H7 (cell line): ENCODE measurements around the gene NANS. TPM values are rescaled to one million over a fixed set of nuclear protein-coding genes. Genes with fewer than 3 reads are reported as not detected.
A peak's percentile ranks its signal among the peaks of the same experiment; 100 is the strongest.

Source experiments
- DNase-seq: peaks from one replicate; pipeline ENCODE4 v3.0.0; 2012
- H3K27me3 ChIP-seq: 2 replicates; pipeline ENCODE4 v1.6.0; 2011; ENCODE audit warnings: mild to moderate bottlenecking, low read length; ENCODE audit not compliant: control insufficient read depth, insufficient read depth
- H3K36me3 ChIP-seq: replicated peaks from 2 replicates; pipeline ENCODE4 v1.5.1; 2011; ENCODE audit warnings: low read length; ENCODE audit not compliant: control insufficient read depth, insufficient read depth
- H3K4me3 ChIP-seq: 2 replicates; pipeline ENCODE4 v1.5.1; 2011; ENCODE audit warnings: low read depth, mild to moderate bottlenecking, control low read depth, low read length, moderate library complexity; ENCODE audit not compliant: insufficient read depth
- total RNA-seq: library from RNA; depleted of rRNA; stranded (reverse); fragments of >200 nt; shearing (Covaris generic); gene quantifications from 2 replicates; pipeline ENCODE4 v1.2.3, GENCODE V29; 2014

The NANS gene
- total RNA-seq, 1 experiment from 2014 or later = 68.9 TPM

- H3K4me3 ChIP-seq = no peak overlapping the region
- H3K36me3 ChIP-seq = peaks cover 4% of the 10 kb centered on the region
- DNase-seq = no peak
- H3K27me3 ChIP-seq = no peaks in the 10 kb centered on the region
Observed at GRCh38 chr9:98022447-98022846, 34.1 kb upstream of the NANS start.

DNA sequence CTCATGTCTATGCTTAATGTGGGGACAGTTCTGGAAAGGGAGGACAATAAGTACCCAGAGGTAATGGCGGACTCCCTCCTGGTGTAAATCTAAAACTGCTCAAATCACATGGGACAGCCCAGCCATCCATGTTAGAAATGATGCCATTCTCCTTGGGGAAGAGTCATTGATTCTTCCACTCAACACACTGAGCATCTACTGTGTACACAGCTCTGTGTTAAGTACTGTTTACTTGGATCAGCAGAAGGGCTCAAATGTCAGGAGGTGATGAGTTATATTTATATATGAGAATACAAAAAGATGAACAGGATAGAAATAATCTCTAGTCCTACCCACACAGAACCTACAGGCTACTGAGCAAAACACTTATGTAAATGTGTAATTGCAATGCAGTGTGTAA lies 31.8 kb upstream of the NANS start:
- no peak for DNase-seq
- no peak overlapping the region for H3K4me3 ChIP-seq
- no peaks in the 10 kb centered on the region for H3K27me3 ChIP-seq
- peaks cover 1% of the 10 kb centered on the region for H3K36me3 ChIP-seq

GRCh38 chr9:98031169-98031568 lies 25.4 kb upstream of the NANS start:
- H3K27me3 ChIP-seq = no peaks in the 10 kb centered on the region
- DNase-seq = no peak

DNA sequence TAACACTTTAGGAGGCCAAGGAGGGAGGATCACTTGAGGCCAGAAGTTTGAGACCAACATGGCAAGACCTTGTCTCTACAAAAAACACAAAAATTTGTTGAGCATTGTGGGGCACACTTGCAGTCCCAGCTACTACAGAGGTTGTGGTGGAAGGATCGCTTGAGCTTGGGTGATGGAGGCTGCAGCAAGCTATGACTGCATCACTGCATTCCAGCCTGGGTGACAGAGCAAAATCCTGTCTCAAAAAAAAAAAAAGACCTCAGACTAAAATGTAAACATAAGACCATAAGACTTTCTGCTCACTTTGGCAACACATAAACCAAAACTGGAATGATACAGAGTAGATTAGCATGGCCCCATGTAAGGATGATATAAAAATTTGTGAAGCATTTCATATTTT lies 24.6 kb upstream of the NANS start:
- Histone ChIP-seq H3K4me3 (no peak overlapping the region), H3K27me3 (no peaks in the 10 kb centered on the region), H3K36me3 (no peaks in the 10 kb centered on the region)
- no peak for DNase-seq

More at GRCh38 chr9:98031169-98031568, 25.4 kb upstream of the NANS start:
- no peaks in the 10 kb centered on the region for H3K36me3 ChIP-seq
- H3K4me3 ChIP-seq = no peak overlapping the region

- Histone ChIP-seq H3K4me3 (no peak overlapping the region; the same call in 1 of the 2 replicates), H3K36me3 (no peaks in the 10 kb centered on the region), H3K27me3 (no peaks in the 10 kb centered on the region)
- DNase-seq = peak; percentile 82
Observed at GRCh38 chr9:98034593-98035546, 21.7 kb upstream of the NANS start.

GRCh38 chr9:98037357-98037756 lies 19.2 kb upstream of the NANS start:
- Histone ChIP-seq H3K4me3 (no peak overlapping the region), H3K36me3 (no peaks in the 10 kb centered on the region), H3K27me3 (no peaks in the 10 kb centered on the region)
- DNase-seq = no peak

DNA sequence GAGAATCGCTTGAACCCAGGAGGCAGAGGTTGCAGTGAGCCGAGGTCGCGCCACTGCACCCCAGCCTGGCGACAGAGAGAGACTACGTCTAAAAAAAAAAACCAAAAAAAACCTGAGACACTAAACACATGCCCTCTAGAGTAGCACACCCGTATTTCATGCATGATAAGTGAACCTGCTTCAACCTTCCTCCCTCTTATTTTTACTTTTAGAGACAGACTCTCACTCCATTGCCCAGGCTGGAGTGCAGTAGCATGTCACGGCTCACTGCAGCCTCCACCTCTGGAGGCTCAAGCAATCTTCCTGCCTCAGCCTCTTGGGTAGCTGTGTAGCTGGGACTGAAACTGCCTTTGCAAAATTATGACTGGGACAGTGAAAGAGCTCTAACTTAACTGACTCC lies 17.6 kb upstream of the NANS start:
- no peak for DNase-seq
- H3K36me3 ChIP-seq = no peaks in the 10 kb centered on the region
- H3K27me3 ChIP-seq = no peaks in the 10 kb centered on the region
- no peak overlapping the region for H3K4me3 ChIP-seq

DNA sequence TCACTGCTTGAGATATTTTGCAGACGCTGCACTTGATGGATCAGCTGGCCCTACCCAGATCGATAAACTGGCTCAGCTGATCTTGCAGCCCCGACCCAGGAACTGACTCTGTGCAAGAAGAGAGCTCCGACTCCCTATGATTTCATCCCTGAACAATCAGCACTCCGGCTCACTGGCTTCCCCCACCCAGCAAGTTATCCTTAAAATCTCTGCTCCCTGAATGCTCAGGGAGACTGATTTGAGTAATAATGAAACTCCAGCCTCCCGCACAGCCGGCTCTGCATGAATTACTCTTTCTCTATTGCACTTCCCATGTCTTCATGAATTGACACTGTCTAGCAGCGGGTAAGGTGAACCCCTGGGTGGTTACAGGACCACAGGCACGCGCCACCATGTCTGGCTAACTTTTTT lies 16.9 kb upstream of the NANS start:
- no peak overlapping the region for H3K4me3 ChIP-seq
- no peak for DNase-seq
- no peaks in the 10 kb centered on the region for H3K36me3 ChIP-seq
- no peaks in the 10 kb centered on the region for H3K27me3 ChIP-seq

DNA sequence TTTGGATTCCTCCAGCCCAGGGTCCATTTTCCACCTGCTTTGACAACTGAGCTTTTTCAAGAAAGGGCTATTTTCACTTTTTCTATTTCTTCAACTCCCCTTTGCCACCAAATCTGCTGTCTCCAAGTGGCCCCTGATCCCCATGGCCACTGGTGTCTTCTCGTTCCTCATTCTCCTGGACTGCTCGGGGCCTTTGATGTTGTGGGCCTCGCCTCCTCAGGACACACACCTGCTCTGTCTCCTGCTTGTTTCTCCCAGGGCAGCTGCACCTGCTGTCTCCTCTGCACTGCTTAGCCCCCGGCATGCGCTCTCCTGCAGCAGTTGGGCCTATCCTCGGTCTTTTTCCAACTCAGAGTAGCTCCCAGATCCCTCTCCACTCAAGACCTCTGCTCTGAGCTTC lies 16.3 kb upstream of the NANS start:
- H3K27me3 ChIP-seq = no peaks in the 10 kb centered on the region
- H3K4me3 ChIP-seq = no peak overlapping the region
- no peak for DNase-seq
- H3K36me3 ChIP-seq = no peaks in the 10 kb centered on the region

GRCh38 chr9:98043915-98044314 lies 12.6 kb upstream of the NANS start:
- Histone ChIP-seq H3K4me3 (no peak overlapping the region), H3K36me3 (no peaks in the 10 kb centered on the region), H3K27me3 (no peaks in the 10 kb centered on the region)
- DNase-seq = no peak

- H3K36me3 ChIP-seq = no peaks in the 10 kb centered on the region
- H3K4me3 ChIP-seq = no peak overlapping the region
- DNase-seq = no peak
- H3K27me3 ChIP-seq = no peaks in the 10 kb centered on the region
Observed at GRCh38 chr9:98045234-98046179, 11.0 kb upstream of the NANS start.

DNA sequence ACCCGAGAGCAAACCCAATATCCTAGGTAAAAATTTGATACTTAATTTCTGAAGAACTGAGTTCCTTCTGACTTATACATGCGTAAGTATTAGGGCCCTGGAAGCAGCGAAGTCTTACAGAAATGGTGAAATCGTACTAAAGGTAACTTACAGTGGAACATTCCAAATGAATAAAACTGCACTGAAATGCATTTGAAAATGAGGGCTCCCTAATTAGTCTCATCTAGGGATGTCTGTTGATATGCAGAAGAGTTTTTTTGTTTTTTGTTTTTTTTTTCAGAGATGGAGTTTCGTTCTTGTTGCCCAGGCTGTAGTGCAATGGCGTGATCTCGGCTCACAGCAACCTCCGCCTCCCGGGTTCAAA lies 10.4 kb upstream of the NANS start:
- DNase-seq = no peak
- H3K27me3 ChIP-seq = no peaks in the 10 kb centered on the region
- H3K36me3 ChIP-seq = no peaks in the 10 kb centered on the region
- no peak overlapping the region for H3K4me3 ChIP-seq

DNA sequence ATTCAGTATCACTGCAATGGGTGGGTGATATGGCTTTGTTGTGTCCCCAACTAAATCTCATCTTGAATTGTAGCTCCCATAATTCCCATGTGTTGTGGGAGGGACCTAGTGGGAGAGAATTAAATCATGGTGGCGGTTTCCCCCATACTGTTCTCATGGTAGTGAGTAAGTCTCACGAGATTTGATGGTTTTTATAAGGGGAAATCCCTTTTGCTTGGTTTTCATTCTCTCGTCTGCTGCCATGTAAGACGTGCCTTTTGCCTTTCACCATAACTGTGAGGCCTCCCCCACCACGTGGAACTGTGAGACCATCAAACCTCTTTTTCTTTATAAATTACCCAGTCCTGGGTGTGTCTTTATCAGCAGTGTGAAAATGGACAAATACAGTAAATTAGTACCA lies 9.5 kb upstream of the NANS start:
- Histone ChIP-seq H3K27me3 (no peaks in the 10 kb centered on the region), H3K36me3 (no peaks in the 10 kb centered on the region), H3K4me3 (no peak overlapping the region)
- DNase-seq = no peak

GRCh38 chr9:98049288-98050072 lies 7.1 kb upstream of the NANS start:
- Histone ChIP-seq H3K36me3 (no peaks in the 10 kb centered on the region), H3K27me3 (no peaks in the 10 kb centered on the region), H3K4me3 (no peak overlapping the region)
- no peak for DNase-seq
